Lower leg skin (tissue), 4 donors: ENCODE measurements around the gene AKIRIN2. TPM values are rescaled to one million over a fixed set of nuclear protein-coding genes. Genes with fewer than 3 reads are reported as not detected.

Source experiments
- DNase-seq, 2 donors: peaks; one replicate each; pipeline ENCODE4 v3.0.0-alpha.2; 2019; ENCODE audit warnings: low spot score in 2 of 2
- H3K4me3 ChIP-seq: fragments of 200-600 bp; sonication (generic); 2 replicates; pipeline ENCODE4 v1.5.1; 2017; ENCODE audit warnings: mild to moderate bottlenecking, low read depth; ENCODE audit not compliant: poor library complexity, severe bottlenecking
- CTCF ChIP-seq, 3 donors: fragments of 450-650 bp; IDR thresholded peaks; one replicate each; pipeline ENCODE4 v1.5.1; 2016; ENCODE audit warnings: antibody characterized with exemption in 3 of 3, mild to moderate bottlenecking in 3 of 3, moderate library complexity in 2 of 3
- POLR2A ChIP-seq, 2 donors: fragments of 450-650 bp; IDR thresholded peaks; one replicate each; pipeline ENCODE4 v1.6.1; 2016 to 2017; ENCODE audit warnings: antibody characterized with exemption in 2 of 2, mild to moderate bottlenecking in 1 of 2, moderate library complexity in 1 of 2
- WGBS, 2 donors: methylation state at CpG; one replicate each; pipeline ENCODE4 v1.1.5; 2018; 5-methylcytosine and 5-hydroxymethylcytosine counted together
- intact Hi-C: fragments of 100-400 bp; cut with DNase I; formaldehyde crosslinking; loops from one replicate; pipeline ENCODE4 v1.15.0; 2023; ENCODE audit warnings: low total_unique reads
- total RNA-seq, 4 donors: library from RNA; depleted of rRNA; stranded (reverse); fragments of >200 nt; gene quantifications; one replicate each; pipeline ENCODE4 v1.1.0, GENCODE V29; 2016

The AKIRIN2 gene
- total RNA-seq, 4 donors from 2014 or later = 11.2 to 30.3 (median 17.2) TPM

- intact Hi-C loops = no loop called here
- WGBS, 2 donors = 41 to 66% methylated on average over 2 of the region's 2 CpGs
- TF ChIP-seq POLR2A (IDR thresholded peaks at IDR 0.05) = no peak
- TF ChIP-seq CTCF (IDR thresholded peaks at IDR 0.05) = no peak
- no peak for DNase-seq
- no peak overlapping the region for H3K4me3 ChIP-seq
Measured at GRCh38 chr6:87670707-87671106, 31.3 kb downstream of the AKIRIN2 start.

GRCh38 chr6:87669051-87669450 lies 33.0 kb downstream of the AKIRIN2 start:
- TF ChIP-seq POLR2A (IDR thresholded peaks at IDR 0.05) (no peak), CTCF (IDR thresholded peaks at IDR 0.05) (no peak)
- no peak for DNase-seq
- intact Hi-C loops = no loop called here
- no peak overlapping the region for H3K4me3 ChIP-seq
- 44 to 48% methylated on average over 3 of the region's 3 CpGs for WGBS, 2 donors

- intact Hi-C loops = no loop called here
- H3K4me3 ChIP-seq = no peak overlapping the region
- 89 to 96% methylated on average over 2 of the region's 2 CpGs for WGBS, 2 donors
- TF ChIP-seq CTCF (IDR thresholded peaks at IDR 0.05) (no peak), POLR2A (IDR thresholded peaks at IDR 0.05) (no peak)
- DNase-seq = no peak
Measured at GRCh38 chr6:87668013-87668412, 34.0 kb downstream of the AKIRIN2 start.

GRCh38 chr6:87667032-87667431 lies 35.0 kb downstream of the AKIRIN2 start:
- H3K4me3 ChIP-seq = no peak overlapping the region
- TF ChIP-seq CTCF (IDR thresholded peaks at IDR 0.05) (no peak), POLR2A (IDR thresholded peaks at IDR 0.05) (no peak)
- intact Hi-C loops = no loop called here
- no peak for DNase-seq

- TF ChIP-seq CTCF (IDR thresholded peaks at IDR 0.05) (no peak), POLR2A (IDR thresholded peaks at IDR 0.05) (no peak)
- DNase-seq = no peak
- no peak overlapping the region for H3K4me3 ChIP-seq
- intact Hi-C loops = no loop called here
Measured at GRCh38 chr6:87664921-87665485, 37.0 kb downstream of the AKIRIN2 start.

GRCh38 chr6:87663434-87663833 lies 38.6 kb downstream of the AKIRIN2 start:
- TF ChIP-seq POLR2A (IDR thresholded peaks at IDR 0.05) (no peak), CTCF (IDR thresholded peaks at IDR 0.05) (no peak)
- WGBS, 2 donors = 81 to 88% methylated on average over 2 of the region's 2 CpGs
- no peak for DNase-seq
- intact Hi-C loops = no loop called here
- no peak overlapping the region for H3K4me3 ChIP-seq
